ENCODE results near the gene NCAM2. TPM values are rescaled to one million over a fixed set of nuclear protein-coding genes. Genes with fewer than 3 reads are reported as not detected.
A peak's percentile ranks its signal among the peaks of the same experiment; 100 is the strongest.

Gene NCAM2
- polyA plus RNA-seq, 1 experiment, result 0.83 TPM

GRCh38 chr21:21406921-21407320, 408.7 kb downstream of the NCAM2 start:
- DNase-seq (ENCODE audit: low read depth), result no peak
- TF ChIP-seq CTCF (IDR thresholded peaks at IDR 0.05; ENCODE audit: insufficient read depth, low read depth, low read length), result no peak
- CTCF ChIA-PET, result no interaction called here
- H3K36me3 ChIP-seq (ENCODE audit: control insufficient read depth, insufficient read depth, low read length), result no peaks in the 10 kb centered on the region
- H3K27me3 ChIP-seq (ENCODE audit: control insufficient read depth, insufficient read depth, low read length), result no peaks in the 10 kb centered on the region
- POLR2A ChIA-PET, result no interaction called here
- no peak overlapping the region for H3K4me3 ChIP-seq (ENCODE audit: low read depth, low read length)

- no peaks in the 10 kb centered on the region for H3K27me3 ChIP-seq (ENCODE audit: control insufficient read depth, insufficient read depth, low read length)
- no peak overlapping the region for H3K4me3 ChIP-seq (ENCODE audit: low read depth, low read length)
- CTCF ChIA-PET, result no interaction called here
These were observed 413.9 kb downstream of the NCAM2 start for GRCh38 chr21:21412096-21412495.

GRCh38 chr21:21415741-21416140, 417.5 kb downstream of the NCAM2 start:
- ChIA-PET POLR2A (no interaction called here), CTCF (interaction anchor here (0.5 kb wide), 1 partner anchor 327 kb away, joined by 3 read pairs; no protein-coding TSS in a partner anchor)
- TF ChIP-seq CTCF (IDR thresholded peaks at IDR 0.05; ENCODE audit: insufficient read depth, low read depth, low read length), result no peak
- Histone ChIP-seq H3K36me3 (ENCODE audit: control insufficient read depth, insufficient read depth, low read length) (no peaks in the 10 kb centered on the region), H3K27me3 (ENCODE audit: control insufficient read depth, insufficient read depth, low read length) (no peaks in the 10 kb centered on the region), H3K4me3 (ENCODE audit: low read depth, low read length) (no peak overlapping the region)
- DNase-seq (ENCODE audit: low read depth), result no peak

More at GRCh38 chr21:21412096-21412495, 413.9 kb downstream of the NCAM2 start:
- H3K36me3 ChIP-seq (ENCODE audit: control insufficient read depth, insufficient read depth, low read length), result no peaks in the 10 kb centered on the region
- DNase-seq (ENCODE audit: low read depth), result no peak
- no peak for TF ChIP-seq CTCF (IDR thresholded peaks at IDR 0.05; ENCODE audit: insufficient read depth, low read depth, low read length)
- POLR2A ChIA-PET, result no interaction called here

- no peaks in the 10 kb centered on the region for H3K36me3 ChIP-seq (ENCODE audit: control insufficient read depth, insufficient read depth, low read length)
- ChIA-PET CTCF (interaction anchor here (0.6 kb wide), 1 partner anchor 560 kb away, joined by 3 read pairs; no protein-coding TSS in a partner anchor), POLR2A (no interaction called here)
- no peak for DNase-seq (ENCODE audit: low read depth)
- no peaks in the 10 kb centered on the region for H3K27me3 ChIP-seq (ENCODE audit: control insufficient read depth, insufficient read depth, low read length)
- no peak for TF ChIP-seq CTCF (IDR thresholded peaks at IDR 0.05; ENCODE audit: insufficient read depth, low read depth, low read length)
- H3K4me3 ChIP-seq (ENCODE audit: low read depth, low read length), result no peak overlapping the region
These were observed 436.7 kb downstream of the NCAM2 start for GRCh38 chr21:21434944-21435343.

GRCh38 chr21:21436012-21436534, 437.9 kb downstream of the NCAM2 start:
- no peak overlapping the region for H3K4me3 ChIP-seq (ENCODE audit: low read depth, low read length)
- peak; percentile 1 for DNase-seq (ENCODE audit: low read depth)
- H3K36me3 ChIP-seq (ENCODE audit: control insufficient read depth, insufficient read depth, low read length), result no peaks in the 10 kb centered on the region
- CTCF ChIA-PET, result no interaction called here
- H3K27me3 ChIP-seq (ENCODE audit: control insufficient read depth, insufficient read depth, low read length), result no peaks in the 10 kb centered on the region
- POLR2A ChIA-PET, result no interaction called here
- TF ChIP-seq CTCF (IDR thresholded peaks at IDR 0.05; ENCODE audit: insufficient read depth, low read depth, low read length), result no peak
